NB4 (cell line): ENCODE results near the gene PRG3.

Source experiments
- CTCF ChIP-seq: IDR thresholded peaks from one replicate; pipeline ENCODE4 v1.5.1; 2012; ENCODE audit warnings: low read depth, low read length
- MAX ChIP-seq: IDR thresholded peaks from 2 replicates; pipeline ENCODE4 v1.6.1; 2011; ENCODE audit warnings: low read depth, low read length
- MYC ChIP-seq: IDR thresholded peaks from 2 replicates; pipeline ENCODE4 v1.6.1; 2011; ENCODE audit warnings: low read depth, low read length
- POLR2A ChIP-seq: IDR thresholded peaks from 2 replicates; pipeline ENCODE4 v1.6.1; 2011; ENCODE audit warnings: mild to moderate bottlenecking; ENCODE audit not compliant: insufficient read length; ENCODE audit errors: extremely low read depth

- TF ChIP-seq POLR2A (no peak), CTCF (no peak), MAX (peak; percentile 90), MYC (peak; percentile 76)
Observed at GRCh38 chr11:57426439-57426928, 45.5 kb upstream of the PRG3 start.
